ENCODE results near the gene KLF4. TPM values are rescaled to one million over a fixed set of nuclear protein-coding genes. Genes with fewer than 3 reads are reported as not detected.
"Not testable (repeated sequence)": the region's sequence is repeated elsewhere in the genome, so short reads cannot be mapped to it uniquely, and the experiment has no call there.

The KLF4 gene
- total RNA-seq, 1 donor from 2014 or later, result 4.4 TPM

- no peak overlapping the region for H3K27ac ChIP-seq (ENCODE audit: low read depth, low read length)
- TF ChIP-seq EZH2 (IDR thresholded peaks at IDR 0.05; ENCODE audit: insufficient read depth, low read length), result no peak
- TF ChIP-seq, protein P1, sequence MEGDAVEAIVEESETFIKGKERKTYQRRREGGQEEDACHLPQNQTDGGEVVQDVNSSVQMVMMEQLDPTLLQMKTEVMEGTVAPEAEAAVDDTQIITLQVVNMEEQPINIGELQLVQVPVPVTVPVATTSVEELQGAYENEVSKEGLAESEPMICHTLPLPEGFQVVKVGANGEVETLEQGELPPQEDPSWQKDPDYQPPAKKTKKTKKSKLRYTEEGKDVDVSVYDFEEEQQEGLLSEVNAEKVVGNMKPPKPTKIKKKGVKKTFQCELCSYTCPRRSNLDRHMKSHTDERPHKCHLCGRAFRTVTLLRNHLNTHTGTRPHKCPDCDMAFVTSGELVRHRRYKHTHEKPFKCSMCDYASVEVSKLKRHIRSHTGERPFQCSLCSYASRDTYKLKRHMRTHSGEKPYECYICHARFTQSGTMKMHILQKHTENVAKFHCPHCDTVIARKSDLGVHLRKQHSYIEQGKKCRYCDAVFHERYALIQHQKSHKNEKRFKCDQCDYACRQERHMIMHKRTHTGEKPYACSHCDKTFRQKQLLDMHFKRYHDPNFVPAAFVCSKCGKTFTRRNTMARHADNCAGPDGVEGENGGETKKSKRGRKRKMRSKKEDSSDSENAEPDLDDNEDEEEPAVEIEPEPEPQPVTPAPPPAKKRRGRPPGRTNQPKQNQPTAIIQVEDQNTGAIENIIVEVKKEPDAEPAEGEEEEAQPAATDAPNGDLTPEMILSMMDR (IDR thresholded peaks at IDR 0.05; ENCODE audit: insufficient read depth, low read depth, low read length), result no peak
- H4K20me1 ChIP-seq (ENCODE audit: insufficient read depth, low read length), result no peaks in the 10 kb centered on the region
- FAIRE-seq (no peak), DNase-seq (ENCODE audit: low read depth) (no peak)
- peaks cover 7% of the 10 kb centered on the region for H3K27me3 ChIP-seq (ENCODE audit: insufficient read depth, low read length)
- H3K9me3 ChIP-seq (ENCODE audit: insufficient read depth, low read depth, low read length), result no peaks in the 10 kb centered on the region
- no peak overlapping the region for H3K4me2 ChIP-seq (ENCODE audit: low read length)
- Mint-ChIP-seq H3K4me1 (ENCODE audit: low read depth, unreplicated experiment) (peaks cover 10% of the 10 kb centered on the region), H3K27me3 (ENCODE audit: low read depth, unreplicated experiment) (peaks cover 8% of the 10 kb centered on the region), H3K9me3 (ENCODE audit: unreplicated experiment) (peaks cover 2% of the 10 kb centered on the region), H3K4me3 (ENCODE audit: unreplicated experiment) (no peak overlapping the region), H3K36me3 (ENCODE audit: low read depth, unreplicated experiment) (no peaks in the 10 kb centered on the region), H3K27ac (ENCODE audit: unreplicated experiment) (no peak overlapping the region)
- H3K4me3 ChIP-seq (ENCODE audit: insufficient read depth, low read depth, low read length), result no peak overlapping the region
- H3K9ac ChIP-seq (ENCODE audit: low read length), result no peak overlapping the region
- H3K36me3 ChIP-seq (ENCODE audit: insufficient read depth, low read length), result no peaks in the 10 kb centered on the region
- H3K4me1 ChIP-seq (ENCODE audit: insufficient read depth, low read length), result peaks cover 13% of the 10 kb centered on the region
- H2AFZ ChIP-seq (ENCODE audit: low read depth, low read length), result no peak overlapping the region
- no peaks in the 10 kb centered on the region for H3K79me2 ChIP-seq (ENCODE audit: insufficient read depth, low read length)
Measured at GRCh38 chr9:107502464-107502863, 12.9 kb upstream of the KLF4 start.

- H3K27me3 ChIP-seq (ENCODE audit: insufficient read depth, low read length); H3K36me3 ChIP-seq (ENCODE audit: insufficient read depth, low read length); H3K27me3 Mint-ChIP-seq (ENCODE audit: low read depth, unreplicated experiment); H3K4me3 Mint-ChIP-seq (ENCODE audit: unreplicated experiment); H3K9me3 ChIP-seq (ENCODE audit: insufficient read depth, low read depth, low read length); H3K4me1 Mint-ChIP-seq (ENCODE audit: low read depth, unreplicated experiment); FAIRE-seq; H3K79me2 ChIP-seq (ENCODE audit: insufficient read depth, low read length); H3K27ac Mint-ChIP-seq (ENCODE audit: unreplicated experiment); H3K4me2 ChIP-seq (ENCODE audit: low read length); H3K4me3 ChIP-seq (ENCODE audit: insufficient read depth, low read depth, low read length); H2AFZ ChIP-seq (ENCODE audit: low read depth, low read length); H3K9ac ChIP-seq (ENCODE audit: low read length); DNase-seq (ENCODE audit: low read depth); H3K9me3 Mint-ChIP-seq (ENCODE audit: unreplicated experiment); H3K27ac ChIP-seq (ENCODE audit: low read depth, low read length); H4K20me1 ChIP-seq (ENCODE audit: insufficient read depth, low read length); H3K36me3 Mint-ChIP-seq (ENCODE audit: low read depth, unreplicated experiment): not testable (repeated sequence)
- H3K4me1 ChIP-seq (ENCODE audit: insufficient read depth, low read length), result peaks cover 13% of the 10 kb centered on the region
Measured at GRCh38 chr9:107500421-107501200, 11.0 kb upstream of the KLF4 start.

GRCh38 chr9:107496976-107497375 is 7.4 kb upstream of the KLF4 start:
- Histone ChIP-seq H3K79me2 (ENCODE audit: insufficient read depth, low read length) (no peaks in the 10 kb centered on the region), H3K9ac (ENCODE audit: low read length) (no peak overlapping the region), H3K4me3 (ENCODE audit: insufficient read depth, low read depth, low read length) (no peak overlapping the region), H3K9me3 (ENCODE audit: insufficient read depth, low read depth, low read length) (no peaks in the 10 kb centered on the region), H4K20me1 (ENCODE audit: insufficient read depth, low read length) (no peaks in the 10 kb centered on the region), H3K27ac (ENCODE audit: low read depth, low read length) (no peak overlapping the region), H2AFZ (ENCODE audit: low read depth, low read length) (no peak overlapping the region), H3K4me1 (ENCODE audit: insufficient read depth, low read length) (no peaks in the 10 kb centered on the region), H3K4me2 (ENCODE audit: low read length) (no peak overlapping the region), H3K27me3 (ENCODE audit: insufficient read depth, low read length) (peaks cover 8% of the 10 kb centered on the region), H3K36me3 (ENCODE audit: insufficient read depth, low read length) (no peaks in the 10 kb centered on the region)
- H3K4me1 Mint-ChIP-seq (ENCODE audit: low read depth, unreplicated experiment), result no peaks in the 10 kb centered on the region
- H3K27me3 Mint-ChIP-seq (ENCODE audit: low read depth, unreplicated experiment), result peaks cover 26% of the 10 kb centered on the region
- peaks cover 2% of the 10 kb centered on the region for H3K9me3 Mint-ChIP-seq (ENCODE audit: unreplicated experiment)
- DNase-seq (ENCODE audit: low read depth), result no peak
- TF ChIP-seq, protein P1 (IDR thresholded peaks at IDR 0.05; ENCODE audit: insufficient read depth, low read depth, low read length), result no peak
- no peak for TF ChIP-seq EZH2 (IDR thresholded peaks at IDR 0.05; ENCODE audit: insufficient read depth, low read length)
- H3K36me3 Mint-ChIP-seq (ENCODE audit: low read depth, unreplicated experiment), result no peaks in the 10 kb centered on the region
- FAIRE-seq, result no peak
- no peak overlapping the region for H3K27ac Mint-ChIP-seq (ENCODE audit: unreplicated experiment)
- H3K4me3 Mint-ChIP-seq (ENCODE audit: unreplicated experiment), result no peak overlapping the region

All from astrocyte (in vitro differentiated cells and primary cell).